ENCODE measurements around the gene KCNAB2.

GRCh38 chr1:6142734-6143133 is 97.0 kb downstream of the KCNAB2 start:
- TF ChIP-seq CTCF (IDR thresholded peaks at IDR 0.05; ENCODE audit: low read length) (no peak), EZH2 (IDR thresholded peaks at IDR 0.05; ENCODE audit: borderline replicate concordance, low read length) (no peak)
